ENCODE data around the gene VWA3B. TPM values are rescaled to one million over a fixed set of nuclear protein-coding genes. Genes with fewer than 3 reads are reported as not detected.

Gene VWA3B
- total RNA-seq, 2 donors from 2014 or later = 4.0 TPM; not detected in 1

DNA sequence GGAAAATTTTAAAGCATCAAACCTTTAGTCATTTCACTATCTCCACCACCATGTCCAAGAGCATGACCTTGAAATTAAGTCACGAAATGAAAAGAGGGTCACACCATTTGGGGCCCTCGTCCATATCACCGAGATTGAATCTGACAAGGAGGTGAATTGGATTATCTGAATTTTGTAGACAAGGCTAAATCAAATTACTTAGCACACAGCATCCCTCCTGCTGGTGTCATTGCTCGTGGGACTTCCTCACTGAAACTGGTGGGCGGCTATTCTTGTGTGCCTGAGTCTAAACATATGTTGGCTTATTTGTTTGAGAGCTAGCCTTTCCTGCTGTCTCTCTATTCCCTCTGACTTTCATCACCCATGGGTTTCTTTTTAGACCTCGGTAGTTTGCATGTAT is 194.6 kb downstream of the VWA3B start:
- TF ChIP-seq CTCF (IDR thresholded peaks at IDR 0.05) (no peak), POLR2AphosphoS5 (IDR thresholded peaks at IDR 0.05) (no peak), POLR2A (IDR thresholded peaks at IDR 0.05) (no peak)
- Histone ChIP-seq H3K27me3 (replicated peaks; ENCODE audit: insufficient read depth) (no peaks in the 10 kb centered on the region), H3K4me3 (no peak overlapping the region), H3K36me3 (no peaks in the 10 kb centered on the region), H3K4me1 (replicated peaks) (no peaks in the 10 kb centered on the region), H3K27ac (no peak overlapping the region), H3K9me3 (no peaks in the 10 kb centered on the region)
- 83% methylated on average over 6 of the region's 6 CpGs for WGBS
- intact Hi-C loops (cut with DNase I) = no loop called here
- no peak for DNase-seq (ENCODE audit: low spot score)

GRCh38 chr2:98282109-98282508 is 195.1 kb downstream of the VWA3B start:
- H3K4me3 ChIP-seq = no peak overlapping the region
- no peaks in the 10 kb centered on the region for H3K9me3 ChIP-seq
- no peak for TF ChIP-seq POLR2A (IDR thresholded peaks at IDR 0.05)
- no peak for TF ChIP-seq CTCF (IDR thresholded peaks at IDR 0.05)
- TF ChIP-seq POLR2AphosphoS5 (IDR thresholded peaks at IDR 0.05) = no peak
- intact Hi-C loops (cut with DNase I) = no loop called here
- no peaks in the 10 kb centered on the region for H3K36me3 ChIP-seq
- WGBS = 85% methylated on average over 1 of the region's 1 CpG
- DNase-seq (ENCODE audit: low spot score) = no peak
- H3K27ac ChIP-seq = no peak overlapping the region
- H3K27me3 ChIP-seq (replicated peaks; ENCODE audit: insufficient read depth) = no peaks in the 10 kb centered on the region
- H3K4me1 ChIP-seq (replicated peaks) = no peaks in the 10 kb centered on the region

GRCh38 chr2:98293030-98293429 is 206.1 kb downstream of the VWA3B start:
- intact Hi-C loops (cut with DNase I) = no loop called here
- no peak for DNase-seq (ENCODE audit: low spot score)

GRCh38 chr2:98293931-98294687 is 207.1 kb downstream of the VWA3B start:
- no peak for DNase-seq (ENCODE audit: low spot score)
- Histone ChIP-seq H3K9me3 (no peaks in the 10 kb centered on the region), H3K4me1 (replicated peaks) (no peaks in the 10 kb centered on the region), H3K27me3 (replicated peaks; ENCODE audit: insufficient read depth) (no peaks in the 10 kb centered on the region), H3K36me3 (no peaks in the 10 kb centered on the region), H3K27ac (no peak overlapping the region), H3K4me3 (no peak overlapping the region)
- WGBS = 79% methylated on average over 12 of the region's 12 CpGs
- intact Hi-C loops (cut with DNase I) = no loop called here
- TF ChIP-seq POLR2AphosphoS5 (IDR thresholded peaks at IDR 0.05) = no peak

More at GRCh38 chr2:98293030-98293429, 206.1 kb downstream of the VWA3B start:
- Histone ChIP-seq H3K4me1 (replicated peaks) (no peaks in the 10 kb centered on the region), H3K27me3 (replicated peaks; ENCODE audit: insufficient read depth) (no peaks in the 10 kb centered on the region), H3K9me3 (no peaks in the 10 kb centered on the region), H3K27ac (no peak overlapping the region), H3K36me3 (no peaks in the 10 kb centered on the region), H3K4me3 (no peak overlapping the region)
- WGBS = 87% methylated on average over 5 of the region's 5 CpGs
- TF ChIP-seq POLR2AphosphoS5 (IDR thresholded peaks at IDR 0.05) (no peak), POLR2A (IDR thresholded peaks at IDR 0.05) (no peak), CTCF (IDR thresholded peaks at IDR 0.05) (no peak)

DNA sequence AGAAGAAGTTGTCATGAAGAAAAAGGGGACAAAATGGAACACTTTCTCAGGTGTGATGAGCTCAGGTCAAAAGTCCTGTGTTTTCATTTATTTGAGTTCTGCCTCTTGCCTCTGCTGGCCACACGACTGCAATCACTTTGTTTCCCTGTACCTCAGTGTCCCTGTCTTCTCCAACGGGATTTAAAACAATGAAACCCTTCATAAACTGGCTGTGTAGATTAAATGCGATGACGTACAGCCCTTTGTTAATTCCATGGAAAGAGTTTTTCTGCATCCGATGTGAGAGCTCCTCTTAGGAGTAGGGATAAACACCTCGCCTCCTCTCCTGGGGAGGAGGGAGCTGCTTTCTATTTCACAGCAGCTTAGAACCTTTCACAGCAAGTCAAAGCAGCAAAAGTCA is 207.7 kb downstream of the VWA3B start:
- intact Hi-C loops (cut with DNase I) = no loop called here
- Histone ChIP-seq H3K4me3 (no peak overlapping the region), H3K36me3 (no peaks in the 10 kb centered on the region), H3K9me3 (no peaks in the 10 kb centered on the region), H3K4me1 (replicated peaks) (no peaks in the 10 kb centered on the region), H3K27me3 (replicated peaks; ENCODE audit: insufficient read depth) (no peaks in the 10 kb centered on the region), H3K27ac (no peak overlapping the region)
- TF ChIP-seq POLR2A (IDR thresholded peaks at IDR 0.05) (no peak), POLR2AphosphoS5 (IDR thresholded peaks at IDR 0.05) (no peak), CTCF (IDR thresholded peaks at IDR 0.05) (no peak)
- DNase-seq (ENCODE audit: low spot score) = no peak
- WGBS = 75% methylated on average over 6 of the region's 6 CpGs

Measured in prostate gland (tissue), 2 donors.